Common myeloid progenitor, CD34-positive (primary cell): Measurements from ENCODE around the gene DOCK7.

Experiments
- CTCF ChIA-PET: fragments of 350-600 bp; sonication (Branson Sonifier 250); formaldehyde crosslinking; loops from one replicate; lab custom pipeline; 2021; ENCODE audit warnings: antibody characterized with exemption; lab: Charles Lee
- POLR2A ChIA-PET: fragments of 350-600 bp; sonication (Branson Sonifier 250); formaldehyde crosslinking; loops from one replicate; lab custom pipeline; 2021; ENCODE audit warnings: antibody characterized with exemption; lab: Charles Lee
- DNase-seq, 3 donors: peaks; one replicate each; pipeline versions ENCODE4 v3.0.0 to v3.0.0-alpha.2; 2013
- H3K27ac ChIP-seq, 2 experiments: 1 replicate in 1 of 2; 2 replicates in 1 of 2; pipeline ENCODE4 v1.7.0; 2013; ENCODE audit warnings: inconsistent platforms in 2 of 2, low read length in 2 of 2, mild to moderate bottlenecking in 2 of 2, low read depth in 1 of 2, moderate library complexity in 1 of 2; ENCODE audit not compliant: severe bottlenecking in 2 of 2, insufficient read depth in 1 of 2, poor library complexity in 1 of 2
- H3K27me3 ChIP-seq, 5 experiments: replicated peaks in 2 of 5; 1 replicate in 3 of 5; 2 replicates in 2 of 5; pipeline versions ENCODE4 v1.6.1 to v1.7.0; 2013; ENCODE audit warnings: low read length in 4 of 5, mild to moderate bottlenecking in 2 of 5, moderate library complexity in 2 of 5, inconsistent platforms in 1 of 5; ENCODE audit not compliant: insufficient read depth in 5 of 5, control insufficient read depth in 4 of 5
- H3K36me3 ChIP-seq, 4 experiments: 1 replicate in 2 of 4; 2 replicates in 2 of 4; pipeline versions ENCODE4 v1.6.1 to v1.7.0; 2013; ENCODE audit warnings: low read length in 3 of 4, control low read depth in 1 of 4, mild to moderate bottlenecking in 1 of 4; ENCODE audit not compliant: control insufficient read depth in 4 of 4, insufficient read depth in 4 of 4
- H3K4me1 ChIP-seq, 4 experiments: 1 replicate in 3 of 4; 2 replicates in 1 of 4; pipeline versions ENCODE4 v1.6.1 to v1.7.1; 2013; ENCODE audit warnings: low read length in 3 of 4, mild to moderate bottlenecking in 3 of 4, control low read depth in 1 of 4, inconsistent platforms in 1 of 4, moderate library complexity in 1 of 4; ENCODE audit not compliant: control insufficient read depth in 4 of 4, insufficient read depth in 4 of 4; ENCODE audit errors: control extremely low read depth in 1 of 4
- H3K4me3 ChIP-seq, 7 experiments: 1 replicate in 4 of 7; 2 replicates in 3 of 7; pipeline versions ENCODE4 v1.5.1 to v1.7.0; 2013; ENCODE audit warnings: mild to moderate bottlenecking in 7 of 7, low read length in 6 of 7, moderate library complexity in 6 of 7, inconsistent platforms in 2 of 7, low read depth in 2 of 7, control low read depth in 1 of 7; ENCODE audit not compliant: insufficient read depth in 4 of 7, control insufficient read depth in 1 of 7; ENCODE audit errors: extremely low read depth in 1 of 7
- H3K9me3 ChIP-seq, 5 experiments: 1 replicate in 4 of 5; 2 replicates in 1 of 5; pipeline versions ENCODE4 v1.6.1 to v1.7.1; 2013; ENCODE audit warnings: low read length in 4 of 5, mild to moderate bottlenecking in 2 of 5, inconsistent platforms in 1 of 5, low read depth in 1 of 5, moderate library complexity in 1 of 5; ENCODE audit not compliant: control insufficient read depth in 4 of 5, insufficient read depth in 2 of 5; ENCODE audit errors: control extremely low read depth in 1 of 5
- WGBS: methylation state at CpG from one replicate; pipeline ENCODE4 v1.1.5; 2013; ENCODE audit not compliant: insufficient coverage; 5-methylcytosine and 5-hydroxymethylcytosine counted together

Gene DOCK7

DNA sequence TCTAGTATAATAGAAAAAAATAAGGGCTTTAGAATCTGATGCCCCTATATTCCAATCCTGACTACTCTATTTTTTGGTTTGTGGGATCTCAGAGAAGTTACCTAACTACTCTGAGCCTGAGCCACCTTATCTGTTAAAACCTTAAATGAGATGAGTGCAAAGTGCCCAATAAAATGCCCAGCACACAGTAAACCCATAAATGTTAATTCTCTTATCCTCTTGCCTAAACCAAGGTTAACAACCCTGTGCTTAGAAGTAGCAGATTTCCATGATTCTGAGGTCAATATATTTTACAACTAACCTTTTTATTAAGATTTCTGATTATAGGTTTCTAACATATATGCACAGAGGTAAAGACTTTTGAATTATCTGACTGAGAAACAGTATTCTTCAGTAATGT, 35.8 kb downstream of the DOCK7 start:
- ChIA-PET POLR2A (no interaction called here), CTCF (no interaction called here)
- no peaks in the 10 kb centered on the region for H3K27me3 ChIP-seq
- peaks cover 0 to 22% (median 9%) of the 10 kb centered on the region in 4 experiments for H3K36me3 ChIP-seq
- H3K4me1 ChIP-seq: no peaks in the 10 kb centered on the region
- H3K27ac ChIP-seq: no peak overlapping the region
- no peak for DNase-seq
- no peaks in the 10 kb centered on the region for H3K9me3 ChIP-seq
- H3K4me3 ChIP-seq: no peak overlapping the region

DNA sequence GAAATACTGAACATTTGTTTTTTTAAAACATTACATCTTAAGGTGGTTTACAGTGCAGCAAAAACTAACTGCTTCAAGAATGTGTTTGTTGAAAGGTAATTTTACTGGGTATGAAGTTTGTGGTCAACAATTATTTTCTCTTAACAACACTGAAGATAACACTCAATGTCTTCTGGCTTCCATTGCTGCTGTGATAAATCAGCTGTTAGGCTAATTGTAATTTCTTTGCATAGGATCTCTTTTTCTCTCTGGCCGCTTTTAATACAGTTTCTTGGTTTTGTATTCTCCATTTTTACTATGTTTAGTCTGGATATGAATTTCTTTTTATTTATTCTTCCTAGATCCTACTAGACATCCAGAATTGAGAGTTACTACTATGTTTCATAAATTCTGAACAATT, 44.9 kb downstream of the DOCK7 start:
- POLR2A ChIA-PET: interaction anchor here (0.8 kb wide), 1 partner anchor 370 kb away, joined by 4 read pairs; no protein-coding TSS in a partner anchor
- Histone ChIP-seq H3K9me3 (peaks cover 0 to 10% (median 2%) of the 10 kb centered on the region in 5 experiments), H3K4me1 (no peaks in the 10 kb centered on the region), H3K27ac (no peak overlapping the region), H3K36me3 (peaks cover 9 to 66% (median 31%) of the 10 kb centered on the region in 4 experiments), H3K4me3 (no peak overlapping the region), H3K27me3 (no peaks in the 10 kb centered on the region)
- peak in 2 of 3 donors; percentile 10 to 41 for DNase-seq
- CTCF ChIA-PET: no interaction called here
- WGBS: no CpG with 5 or more reads among the region's 1 CpG

DNA sequence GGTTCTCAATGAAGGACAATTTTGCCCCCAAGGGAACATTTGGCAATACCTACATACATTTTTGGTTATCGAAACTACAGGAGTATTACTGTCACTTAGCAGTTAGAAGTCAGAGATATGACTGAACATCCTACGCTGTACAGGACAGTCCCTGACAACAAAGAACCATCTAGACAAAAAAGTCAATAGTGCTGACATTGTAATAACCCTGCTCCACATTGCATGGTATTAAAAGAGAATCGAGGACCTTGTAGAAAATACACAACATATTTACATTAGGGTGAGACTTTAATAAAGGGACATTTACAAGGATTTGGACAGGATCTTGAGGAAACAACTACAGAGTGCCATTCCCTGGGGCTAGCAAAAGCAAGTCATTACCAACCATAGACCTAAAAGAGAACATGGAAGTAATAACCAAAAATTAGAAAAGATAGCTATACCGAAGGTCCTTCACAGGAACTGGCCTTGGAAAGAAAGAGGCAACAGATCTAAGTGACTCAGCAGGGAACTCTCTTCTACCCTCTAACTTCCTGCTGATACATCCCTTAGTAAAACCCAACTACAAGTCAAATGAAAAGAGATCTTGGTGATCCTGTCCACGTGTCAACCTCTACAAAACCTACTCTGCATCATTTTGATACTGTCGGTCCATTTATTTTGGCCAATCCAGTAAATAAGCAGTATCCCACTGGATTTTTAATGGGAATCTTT, 50.6 kb downstream of the DOCK7 start:
- POLR2A ChIA-PET: no interaction called here
- DNase-seq: peak in 2 of 3 donors; percentile 7 to 11
- CTCF ChIA-PET: no interaction called here
- Histone ChIP-seq H3K36me3 (peaks cover 2 to 54% (median 28%) of the 10 kb centered on the region in 4 experiments), H3K9me3 (peaks cover 0 to 7% (median 3%) of the 10 kb centered on the region in 5 experiments), H3K4me3 (no peak overlapping the region), H3K4me1 (no peaks in the 10 kb centered on the region), H3K27ac (no peak overlapping the region), H3K27me3 (no peaks in the 10 kb centered on the region)
- WGBS: 95% methylated on average over 5 of the region's 6 CpGs

DNA sequence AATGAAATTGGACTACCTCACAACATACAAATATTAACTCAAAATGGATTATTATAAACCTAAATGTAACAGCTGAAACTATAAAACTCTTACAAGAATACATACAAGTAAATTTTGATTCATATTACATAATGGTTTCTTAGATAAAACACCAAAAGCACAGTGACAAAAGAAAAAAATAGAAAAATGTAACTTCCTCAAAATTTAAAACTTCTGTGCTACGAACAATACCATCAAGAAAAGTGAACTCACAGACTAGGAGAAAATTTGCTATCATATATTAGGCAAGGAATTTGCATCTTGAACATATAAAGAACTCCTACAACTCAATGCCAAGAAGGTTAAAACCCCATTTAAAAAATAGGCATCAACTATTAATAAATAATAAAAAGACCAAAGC, 59.7 kb downstream of the DOCK7 start:
- WGBS: no CpG with 5 or more reads among the region's 1 CpG
- H3K4me3 ChIP-seq: no peak overlapping the region
- H3K27ac ChIP-seq: no peak overlapping the region
- H3K9me3 ChIP-seq: peaks cover under 1 to 5% (median 3%) of the 10 kb centered on the region in 5 experiments
- H3K36me3 ChIP-seq: peaks cover 8 to 41% (median 25%) of the 10 kb centered on the region in 4 experiments
- DNase-seq: peak; percentile 5 to 58 (median 44)
- ChIA-PET POLR2A (no interaction called here), CTCF (interaction anchor here (1.6 kb wide), 1 partner anchor 17 kb away, joined by 4 read pairs; no protein-coding TSS in a partner anchor)
- no peaks in the 10 kb centered on the region for H3K27me3 ChIP-seq
- H3K4me1 ChIP-seq: peaks cover 0 to 3% (median 1%) of the 10 kb centered on the region in 4 experiments

DNA sequence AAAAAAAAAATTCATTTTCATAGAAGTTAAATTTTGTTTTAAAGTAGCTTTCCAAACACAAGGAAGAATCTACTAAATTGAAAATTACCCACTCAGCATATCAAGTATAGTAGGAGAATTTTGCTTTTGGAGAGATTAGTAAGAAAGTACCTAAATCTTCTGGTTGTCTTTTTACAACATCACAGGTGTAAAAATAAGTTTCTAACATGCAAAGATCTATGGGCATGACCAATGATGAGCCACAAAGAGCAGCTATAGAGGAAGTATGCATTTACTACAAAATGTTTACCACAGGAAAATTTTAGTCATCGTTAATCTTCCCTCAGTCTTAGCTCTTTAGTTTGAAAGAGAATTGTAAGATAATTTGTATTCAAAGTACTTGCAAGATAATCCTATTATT, 62.8 kb downstream of the DOCK7 start:
- H3K9me3 ChIP-seq: peaks cover 0 to 4% (median 0%) of the 10 kb centered on the region in 5 experiments
- H3K27me3 ChIP-seq: no peaks in the 10 kb centered on the region
- CTCF ChIA-PET: no interaction called here
- POLR2A ChIA-PET: no interaction called here
- H3K4me1 ChIP-seq: peaks cover 0 to 6% (median 1%) of the 10 kb centered on the region in 4 experiments
- H3K4me3 ChIP-seq: no peak overlapping the region
- no peak overlapping the region for H3K27ac ChIP-seq
- WGBS: no CpG with 5 or more reads among the region's 1 CpG
- peaks cover 7 to 21% (median 14%) of the 10 kb centered on the region in 4 experiments for H3K36me3 ChIP-seq
- peak in 2 of 3 donors; percentile 44 for DNase-seq

DNA sequence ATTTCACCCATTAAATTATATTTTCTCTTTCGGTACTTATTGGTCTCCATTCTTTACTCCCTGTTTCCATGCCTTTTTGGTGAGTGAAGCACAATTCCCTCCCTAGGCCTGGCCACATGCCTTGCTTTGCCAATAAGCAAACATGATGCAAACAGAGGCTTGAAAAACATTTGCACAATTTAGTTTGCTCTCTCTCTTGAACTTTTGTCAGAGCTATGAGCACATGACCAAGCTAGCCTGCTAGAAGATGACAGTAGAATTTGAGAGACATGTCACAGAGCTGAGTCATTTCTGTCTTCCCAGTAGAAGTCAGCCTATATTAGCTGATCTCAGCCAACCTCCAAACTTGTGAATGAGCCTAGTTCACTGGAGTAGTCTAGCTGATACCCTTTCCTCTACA, 66.3 kb downstream of the DOCK7 start:
- Histone ChIP-seq H3K4me1 (peaks cover 0 to 6% (median 0%) of the 10 kb centered on the region in 4 experiments), H3K27ac (no peak overlapping the region), H3K9me3 (peaks cover 0 to 2% (median 0%) of the 10 kb centered on the region in 5 experiments), H3K36me3 (peaks cover 4 to 19% (median 10%) of the 10 kb centered on the region in 4 experiments), H3K27me3 (no peaks in the 10 kb centered on the region), H3K4me3 (no peak overlapping the region)
- WGBS: 100% methylated on average over 1 of the region's 1 CpG
- ChIA-PET CTCF (interaction anchor here (0.8 kb wide), 1 partner anchor 14 kb away, joined by 3 read pairs; no protein-coding TSS in a partner anchor), POLR2A (no interaction called here)
- DNase-seq: peak in 2 of 3 donors; percentile 25 to 39

DNA sequence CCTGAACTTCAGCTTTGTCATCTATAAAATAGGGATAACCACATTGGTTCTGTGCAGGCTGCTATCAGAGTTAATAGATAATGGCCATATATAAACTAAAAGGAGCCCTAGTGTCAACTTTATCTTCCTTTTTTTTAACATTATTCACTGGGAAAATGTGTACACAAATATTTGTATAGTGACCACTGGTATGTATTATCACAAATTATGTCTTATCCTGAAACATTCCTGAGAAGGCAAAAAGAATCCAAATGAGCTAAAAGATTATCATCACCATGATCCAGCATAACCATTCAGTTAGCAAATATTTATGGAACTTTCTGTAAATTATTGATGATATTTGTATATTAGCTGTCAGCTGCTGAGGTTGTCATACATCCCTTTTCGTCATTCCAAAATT, 74.3 kb downstream of the DOCK7 start:
- no peaks in the 10 kb centered on the region for H3K4me1 ChIP-seq
- no peak overlapping the region for H3K4me3 ChIP-seq
- POLR2A ChIA-PET: no interaction called here
- H3K36me3 ChIP-seq: peaks cover 3 to 13% (median 6%) of the 10 kb centered on the region in 4 experiments
- H3K27ac ChIP-seq: no peak overlapping the region
- H3K27me3 ChIP-seq: no peaks in the 10 kb centered on the region
- no CpG with 5 or more reads among the region's 1 CpG for WGBS
- CTCF ChIA-PET: no interaction called here
- no peaks in the 10 kb centered on the region for H3K9me3 ChIP-seq
- DNase-seq: no peak
